Measurements from ENCODE around the gene NAGPA.

The NAGPA gene

GRCh38 chr16:5006348-5007193 lies 27.2 kb downstream of the NAGPA start:
- H3K27ac Mint-ChIP-seq = no peak overlapping the region
- H3K27me3 Mint-ChIP-seq (ENCODE audit: low read depth, poor library complexity) = peaks cover 30% of the 10 kb centered on the region
- no peaks in the 10 kb centered on the region for H3K9me3 Mint-ChIP-seq
- TF ChIP-seq CTCF (IDR thresholded peaks at IDR 0.05) = no peak
- peak; percentile 20 for DNase-seq
- H3K4me3 Mint-ChIP-seq = no peak overlapping the region
- peaks cover 21% of the 10 kb centered on the region for H3K4me1 Mint-ChIP-seq
- H3K36me3 Mint-ChIP-seq (ENCODE audit: low read depth) = no peaks in the 10 kb centered on the region

DNA sequence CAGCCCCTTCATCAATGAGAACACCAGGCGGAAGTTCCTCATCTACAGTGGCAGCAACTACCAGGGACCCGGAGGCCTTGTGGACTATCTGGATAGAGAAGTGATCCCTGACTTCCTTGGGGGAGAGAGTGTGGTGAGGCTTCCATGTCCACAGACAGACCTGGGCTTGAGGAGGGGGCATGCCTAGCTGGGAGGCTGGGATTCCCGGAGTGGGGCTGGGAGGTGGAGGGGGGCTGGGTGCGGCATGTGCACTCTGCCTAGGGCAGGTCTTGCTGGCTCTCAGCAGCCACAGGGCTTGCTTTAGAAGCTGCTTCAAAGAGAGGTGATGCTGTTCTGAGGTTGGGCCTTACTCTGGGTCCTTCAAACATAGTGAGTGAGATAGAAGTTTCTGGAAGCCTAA lies 27.8 kb downstream of the NAGPA start:
- no peaks in the 10 kb centered on the region for H3K36me3 Mint-ChIP-seq (ENCODE audit: low read depth)
- no peaks in the 10 kb centered on the region for H3K9me3 Mint-ChIP-seq
- no peak overlapping the region for H3K27ac Mint-ChIP-seq
- no peak for DNase-seq
- peaks cover 28% of the 10 kb centered on the region for H3K27me3 Mint-ChIP-seq (ENCODE audit: low read depth, poor library complexity)
- H3K4me3 Mint-ChIP-seq = no peak overlapping the region
- TF ChIP-seq CTCF (IDR thresholded peaks at IDR 0.05) = no peak
- H3K4me1 Mint-ChIP-seq = peaks cover 22% of the 10 kb centered on the region

DNA sequence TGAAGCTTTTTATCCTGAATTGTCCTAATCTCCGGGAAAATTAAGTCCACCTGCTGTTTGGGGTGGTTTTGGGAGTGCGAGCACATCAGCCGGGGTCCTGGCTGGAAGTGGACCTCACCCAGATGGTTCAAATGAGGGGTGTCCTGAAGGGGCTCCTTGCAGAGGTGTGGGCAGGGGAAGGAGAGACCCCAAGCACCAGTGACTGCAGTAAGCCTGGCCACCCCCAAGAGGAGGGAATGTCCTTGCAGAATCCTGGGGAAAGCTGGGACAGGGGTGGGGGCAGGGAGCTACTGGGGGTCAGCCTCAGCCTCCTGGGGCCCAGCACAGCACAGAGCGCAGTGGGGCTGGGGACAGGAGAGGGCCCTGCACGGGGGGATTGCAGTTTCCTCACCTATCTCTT lies 29.4 kb downstream of the NAGPA start:
- DNase-seq = no peak
- no peak overlapping the region for H3K27ac Mint-ChIP-seq
- H3K4me1 Mint-ChIP-seq = peaks cover 22% of the 10 kb centered on the region
- H3K36me3 Mint-ChIP-seq (ENCODE audit: low read depth) = no peaks in the 10 kb centered on the region
- no peak overlapping the region for H3K4me3 Mint-ChIP-seq
- TF ChIP-seq CTCF (IDR thresholded peaks at IDR 0.05) = no peak
- peaks cover 21% of the 10 kb centered on the region for H3K27me3 Mint-ChIP-seq (ENCODE audit: low read depth, poor library complexity)
- H3K9me3 Mint-ChIP-seq = no peaks in the 10 kb centered on the region

- Mint-ChIP-seq H3K4me1 (peaks cover 22% of the 10 kb centered on the region), H3K27me3 (ENCODE audit: low read depth, poor library complexity) (peaks cover 20% of the 10 kb centered on the region), H3K4me3 (no peak overlapping the region), H3K27ac (no peak overlapping the region), H3K36me3 (ENCODE audit: low read depth) (no peaks in the 10 kb centered on the region), H3K9me3 (no peaks in the 10 kb centered on the region)
- DNase-seq = no peak
- TF ChIP-seq CTCF (IDR thresholded peaks at IDR 0.05) = no peak
Observed at GRCh38 chr16:5003828-5004227, 29.9 kb downstream of the NAGPA start.

DNA sequence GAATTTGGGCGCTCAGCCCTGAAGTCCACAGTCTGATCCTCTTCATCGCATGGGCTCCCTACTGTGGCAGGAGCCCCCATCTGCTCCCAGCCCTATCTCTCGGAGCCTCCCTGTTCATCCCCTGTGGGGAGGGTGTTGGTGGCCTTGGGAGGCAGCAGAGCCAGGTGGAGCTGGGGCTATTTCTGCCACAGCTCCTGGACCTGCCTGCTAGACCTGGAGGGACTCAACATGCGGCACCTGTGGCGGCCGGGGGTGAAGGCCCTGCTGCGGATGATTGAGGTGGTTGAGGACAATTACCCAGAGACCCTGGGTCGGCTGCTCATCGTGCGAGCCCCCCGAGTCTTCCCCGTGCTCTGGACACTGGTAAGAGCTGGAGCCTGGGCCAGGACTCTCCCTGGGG lies 30.5 kb downstream of the NAGPA start:
- Mint-ChIP-seq H3K4me3 (no peak overlapping the region), H3K36me3 (ENCODE audit: low read depth) (no peaks in the 10 kb centered on the region), H3K27me3 (ENCODE audit: low read depth, poor library complexity) (peaks cover 20% of the 10 kb centered on the region), H3K27ac (no peak overlapping the region), H3K9me3 (no peaks in the 10 kb centered on the region), H3K4me1 (peaks cover 22% of the 10 kb centered on the region)
- TF ChIP-seq CTCF (IDR thresholded peaks at IDR 0.05) = no peak
- no peak for DNase-seq

- no peak for TF ChIP-seq CTCF (IDR thresholded peaks at IDR 0.05)
- no peaks in the 10 kb centered on the region for H3K9me3 Mint-ChIP-seq
- peaks cover 20% of the 10 kb centered on the region for H3K27me3 Mint-ChIP-seq (ENCODE audit: low read depth, poor library complexity)
Observed at GRCh38 chr16:5002699-5003143, 31.0 kb downstream of the NAGPA start.

More at GRCh38 chr16:5002699-5003143, 31.0 kb downstream of the NAGPA start:
- H3K4me3 Mint-ChIP-seq = no peak overlapping the region
- DNase-seq = no peak
- H3K27ac Mint-ChIP-seq = no peak overlapping the region
- H3K4me1 Mint-ChIP-seq = peaks cover 22% of the 10 kb centered on the region
- no peaks in the 10 kb centered on the region for H3K36me3 Mint-ChIP-seq (ENCODE audit: low read depth)

Measured in nephron progenitor cell (in vitro differentiated cells).